NOMO-1 treated with DMSO at 0.1 percent for 48 hours (cell line): ENCODE measurements around the gene QSOX1.

Source experiments
- DNase-seq: peaks from one replicate; lab custom pipeline; 2025; ENCODE audit not compliant: unreplicated experiment; lab: John Stamatoyannopoulos, UW

The QSOX1 gene

DNA sequence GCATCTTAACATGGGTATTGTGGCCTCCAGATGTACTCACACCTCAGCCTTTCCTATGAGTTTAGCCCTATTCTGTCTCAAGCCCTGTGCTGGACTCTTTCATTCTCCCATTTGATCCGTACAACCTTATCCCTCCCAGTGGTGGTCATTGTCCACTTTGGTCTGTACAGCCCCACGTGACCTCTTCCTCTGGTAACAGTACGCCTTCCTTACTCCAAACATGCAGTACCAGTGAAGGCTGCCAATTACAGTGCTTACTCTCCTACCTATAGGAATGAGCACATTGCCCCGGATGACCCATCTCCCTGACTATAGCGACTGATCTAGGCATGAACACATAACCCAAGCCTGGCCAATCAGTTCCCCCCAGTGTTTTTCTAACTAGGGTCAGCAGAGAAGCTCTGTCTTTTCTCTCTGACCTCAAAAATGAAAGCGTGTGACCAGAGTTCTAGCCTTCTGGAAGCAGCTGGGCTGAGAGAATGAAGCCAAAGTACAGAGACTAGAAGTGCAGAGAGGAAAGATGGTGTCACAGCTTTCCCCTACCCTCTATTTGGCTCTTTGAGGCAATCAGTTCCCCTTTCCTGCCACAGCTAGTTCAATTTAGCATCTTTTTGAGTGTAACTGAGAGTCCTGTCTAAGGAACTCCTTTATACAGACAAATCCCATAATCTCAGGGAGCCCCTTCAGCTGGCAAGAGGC is 9.9 kb upstream of the QSOX1 start:
- peak; percentile 25 for DNase-seq

DNA sequence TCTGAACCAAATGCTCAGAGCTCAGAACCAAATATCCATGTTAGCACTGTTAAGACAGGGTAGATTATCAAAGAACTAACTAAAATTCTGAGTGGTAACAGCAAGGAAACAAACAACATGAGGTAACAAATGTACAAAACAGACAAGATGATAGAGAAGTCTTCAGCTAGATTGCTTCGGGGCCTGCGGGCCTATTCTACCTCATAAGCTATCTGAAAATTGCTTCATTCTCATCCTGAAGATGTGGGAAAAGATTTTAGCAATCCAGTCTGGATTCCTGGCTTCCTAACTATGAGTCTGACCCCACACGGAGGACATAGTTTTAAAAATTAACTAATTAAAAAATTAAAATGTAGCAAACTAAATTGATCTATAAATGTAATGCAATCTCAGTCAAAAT is 9.2 kb upstream of the QSOX1 start:
- no peak for DNase-seq

DNA sequence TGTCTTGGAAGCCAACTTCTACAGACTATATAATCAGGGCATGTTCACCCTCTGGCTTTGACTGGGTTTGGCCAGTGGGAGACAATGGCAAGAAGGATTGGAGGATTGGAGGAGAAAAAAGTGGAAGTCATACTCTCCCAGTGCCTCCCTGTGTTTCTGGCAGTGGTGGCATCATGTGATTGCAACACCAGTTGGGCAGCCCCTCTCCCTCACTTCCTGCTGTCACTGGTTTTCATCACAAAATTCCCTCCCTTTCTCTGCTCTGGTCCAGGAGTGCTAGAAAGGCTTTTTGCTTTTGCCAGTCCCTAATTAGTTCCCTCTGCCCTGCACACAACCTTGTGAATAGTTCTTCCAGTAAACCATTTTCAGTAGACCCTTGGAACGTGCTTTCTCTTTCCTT is 3.7 kb upstream of the QSOX1 start:
- DNase-seq = peak; percentile 39

DNA sequence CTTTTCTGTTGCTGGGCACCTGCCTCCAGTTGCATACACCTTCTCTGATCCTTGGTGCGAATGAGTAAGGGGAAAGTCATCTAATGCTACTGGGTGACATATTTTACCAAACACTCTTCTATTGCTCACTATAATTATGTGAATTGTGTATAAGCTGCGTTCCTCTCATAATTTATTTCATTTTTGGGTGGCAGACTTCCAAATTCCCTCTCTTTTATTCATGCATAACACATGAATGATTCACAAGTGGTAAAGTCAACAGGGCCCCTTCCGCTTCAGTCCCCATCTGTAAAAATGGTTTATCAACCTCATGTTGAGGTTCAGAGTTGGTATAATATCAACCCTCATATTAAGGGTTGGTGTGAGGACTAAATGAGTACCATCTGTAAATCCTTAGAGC is 3.2 kb upstream of the QSOX1 start:
- no peak for DNase-seq

DNA sequence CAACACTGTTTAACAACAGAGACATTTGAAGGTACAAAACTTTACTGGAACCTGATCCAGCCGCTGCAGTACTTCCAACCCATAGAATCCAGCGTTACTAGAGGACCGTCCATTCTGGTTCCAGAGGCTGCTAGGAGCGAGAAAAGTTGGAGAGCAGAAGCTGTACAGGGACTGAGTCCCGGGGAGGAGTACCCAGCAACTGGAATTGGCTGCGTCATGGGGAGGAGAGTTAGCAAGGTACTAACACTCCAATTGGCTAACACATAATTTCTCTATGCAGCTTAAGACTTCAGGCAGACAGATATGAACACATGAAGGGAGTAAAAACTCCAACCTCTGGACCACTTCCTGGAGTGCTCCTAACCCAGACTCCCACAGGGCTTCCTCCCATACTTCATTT is 2.1 kb upstream of the QSOX1 start:
- DNase-seq = no peak

DNA sequence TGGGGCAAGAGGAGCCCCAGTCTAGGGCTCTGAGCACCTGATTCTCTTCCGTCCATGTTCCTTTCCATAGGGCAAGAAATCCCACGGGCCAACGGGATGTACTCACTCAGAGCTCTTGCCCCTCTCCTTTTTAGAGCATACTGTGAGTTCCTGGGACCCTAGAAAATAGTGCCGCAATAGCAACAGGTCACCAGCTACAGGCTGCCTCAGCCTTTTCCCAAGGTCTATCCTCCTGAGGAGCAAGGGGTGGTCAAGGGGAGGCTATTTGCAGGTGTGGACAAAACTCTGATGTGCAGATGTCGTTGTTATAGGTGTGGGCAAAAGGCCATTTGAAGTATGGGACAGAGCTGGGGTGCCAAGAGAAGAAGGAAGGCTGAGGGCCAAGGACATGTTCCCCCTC is 1.6 kb upstream of the QSOX1 start:
- DNase-seq = no peak

DNA sequence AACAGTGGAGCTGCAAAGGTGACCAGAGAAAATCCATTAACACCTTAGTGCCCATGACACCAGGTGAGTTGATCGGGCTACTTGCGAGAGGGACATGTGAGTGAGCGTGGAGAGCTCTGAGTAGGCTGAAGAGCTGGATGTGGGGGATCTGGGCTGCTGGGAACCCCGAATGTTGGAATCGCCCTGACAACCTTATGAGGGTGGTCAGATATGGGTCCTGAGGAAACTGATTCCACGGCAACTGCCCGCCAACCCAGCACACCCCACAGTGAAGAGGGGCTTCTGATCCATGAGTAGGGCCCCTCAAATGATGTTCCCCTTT is 705 bp upstream of the QSOX1 start:
- no peak for DNase-seq

DNA sequence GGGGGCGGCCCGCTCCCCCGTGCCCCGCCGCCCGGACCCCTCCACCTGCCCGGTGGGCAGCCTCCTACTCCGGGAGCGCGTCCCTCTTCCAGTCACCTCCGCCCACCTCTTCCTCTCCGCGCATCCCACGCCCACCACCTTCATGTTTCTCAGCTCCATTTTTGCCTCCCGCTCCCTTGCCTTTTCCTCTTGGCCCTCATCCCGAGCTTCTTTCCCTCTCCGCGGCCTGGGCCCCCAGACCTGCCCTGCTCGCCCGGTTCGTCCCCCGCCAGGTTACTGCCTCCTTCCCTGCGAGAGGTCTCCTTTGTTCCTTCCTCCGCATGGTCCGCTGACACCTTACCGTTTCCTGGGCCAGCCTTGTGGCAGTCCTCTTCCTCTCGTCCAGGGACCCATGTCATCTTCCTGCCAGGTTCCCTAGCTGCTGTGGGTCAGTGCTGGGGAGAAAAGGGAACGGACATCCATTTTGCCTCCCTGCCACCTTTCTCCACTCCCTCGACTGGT is 563 bp downstream of the QSOX1 start:
- DNase-seq = no peak

DNA sequence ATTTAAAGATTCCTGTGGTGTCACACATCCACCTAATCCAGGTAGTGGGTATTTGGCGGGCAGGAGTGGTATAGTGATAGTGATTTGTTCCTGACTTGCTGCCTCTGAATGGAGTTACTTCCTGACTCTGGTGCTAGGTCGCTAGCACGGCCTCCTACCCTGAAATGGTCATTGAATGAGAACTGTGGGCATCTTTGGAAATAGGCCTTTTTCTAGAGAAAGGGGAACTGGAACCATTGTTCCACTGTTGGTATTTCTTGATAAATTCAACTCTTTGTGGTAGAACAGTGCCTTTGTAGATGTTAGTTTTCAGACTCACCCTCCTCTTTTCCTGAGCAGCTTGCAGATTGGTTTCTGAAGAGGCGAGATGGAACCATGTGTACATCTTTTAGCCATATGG is 1.5 kb downstream of the QSOX1 start:
- DNase-seq = peak; percentile 88

DNA sequence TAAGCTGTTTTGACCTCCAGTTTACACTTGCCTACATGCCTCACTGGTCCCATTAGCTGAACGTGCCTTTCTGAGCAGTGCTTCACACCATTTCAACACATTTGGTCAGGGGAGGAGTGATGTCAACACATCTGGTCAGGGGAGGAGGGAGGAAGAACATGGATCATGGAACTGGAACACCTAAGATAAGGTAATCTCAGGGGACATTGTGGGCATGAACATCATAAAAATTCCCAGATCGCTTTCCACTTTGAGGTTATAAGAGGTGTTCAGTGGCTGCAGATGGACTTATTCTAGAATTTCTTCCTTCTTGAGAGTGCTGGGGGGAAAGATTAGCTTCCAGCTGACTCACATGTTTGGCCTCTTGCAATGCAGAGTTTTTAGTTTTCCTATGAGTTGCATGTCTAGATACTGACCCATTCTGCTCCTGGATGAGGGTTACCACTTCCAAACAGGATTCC is 2.0 kb downstream of the QSOX1 start:
- no peak for DNase-seq

DNA sequence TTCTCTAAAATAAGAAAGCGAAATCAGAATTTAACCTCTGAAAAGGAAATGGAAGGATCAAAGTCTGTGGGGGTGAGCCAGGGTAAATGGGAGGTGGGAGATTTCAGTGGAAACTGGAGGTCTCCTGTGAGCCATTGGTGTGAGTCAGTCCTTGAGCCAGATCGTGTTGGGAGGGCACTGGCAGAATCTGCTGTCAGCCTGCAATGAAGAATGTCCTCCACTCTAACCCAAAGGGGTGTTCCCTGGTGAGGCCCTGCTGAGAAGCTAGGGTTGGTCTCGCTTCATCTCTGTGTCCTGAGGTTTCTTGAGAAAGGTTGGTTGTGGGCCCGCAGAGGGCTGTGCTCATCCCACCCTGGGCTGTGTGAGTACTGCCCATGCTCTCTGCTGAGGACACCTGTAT is 2.4 kb downstream of the QSOX1 start:
- peak; percentile 5 for DNase-seq

DNA sequence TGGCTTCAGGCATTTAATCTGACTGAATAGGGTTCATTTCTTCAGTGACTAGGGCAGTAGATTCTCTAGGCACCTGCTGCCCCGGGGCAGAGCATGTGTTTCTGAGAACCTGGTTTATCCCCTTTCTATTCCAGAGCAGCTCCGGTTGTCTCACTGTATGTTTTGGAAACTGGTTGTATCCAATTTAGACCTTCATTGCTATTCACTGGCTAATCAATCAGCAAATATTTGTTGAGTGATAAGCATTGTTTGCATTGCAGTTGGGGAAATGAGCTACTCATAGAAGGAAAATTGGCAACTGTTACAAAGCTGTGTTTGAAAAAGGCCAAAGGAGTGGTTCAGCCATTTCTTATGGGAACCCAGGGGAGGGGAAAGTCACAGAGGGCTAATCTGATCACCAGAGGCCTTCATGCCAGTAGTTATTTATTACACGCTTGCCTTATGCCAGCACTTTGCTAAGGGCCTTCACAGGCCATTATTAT is 2.9 kb downstream of the QSOX1 start:
- DNase-seq = no peak

DNA sequence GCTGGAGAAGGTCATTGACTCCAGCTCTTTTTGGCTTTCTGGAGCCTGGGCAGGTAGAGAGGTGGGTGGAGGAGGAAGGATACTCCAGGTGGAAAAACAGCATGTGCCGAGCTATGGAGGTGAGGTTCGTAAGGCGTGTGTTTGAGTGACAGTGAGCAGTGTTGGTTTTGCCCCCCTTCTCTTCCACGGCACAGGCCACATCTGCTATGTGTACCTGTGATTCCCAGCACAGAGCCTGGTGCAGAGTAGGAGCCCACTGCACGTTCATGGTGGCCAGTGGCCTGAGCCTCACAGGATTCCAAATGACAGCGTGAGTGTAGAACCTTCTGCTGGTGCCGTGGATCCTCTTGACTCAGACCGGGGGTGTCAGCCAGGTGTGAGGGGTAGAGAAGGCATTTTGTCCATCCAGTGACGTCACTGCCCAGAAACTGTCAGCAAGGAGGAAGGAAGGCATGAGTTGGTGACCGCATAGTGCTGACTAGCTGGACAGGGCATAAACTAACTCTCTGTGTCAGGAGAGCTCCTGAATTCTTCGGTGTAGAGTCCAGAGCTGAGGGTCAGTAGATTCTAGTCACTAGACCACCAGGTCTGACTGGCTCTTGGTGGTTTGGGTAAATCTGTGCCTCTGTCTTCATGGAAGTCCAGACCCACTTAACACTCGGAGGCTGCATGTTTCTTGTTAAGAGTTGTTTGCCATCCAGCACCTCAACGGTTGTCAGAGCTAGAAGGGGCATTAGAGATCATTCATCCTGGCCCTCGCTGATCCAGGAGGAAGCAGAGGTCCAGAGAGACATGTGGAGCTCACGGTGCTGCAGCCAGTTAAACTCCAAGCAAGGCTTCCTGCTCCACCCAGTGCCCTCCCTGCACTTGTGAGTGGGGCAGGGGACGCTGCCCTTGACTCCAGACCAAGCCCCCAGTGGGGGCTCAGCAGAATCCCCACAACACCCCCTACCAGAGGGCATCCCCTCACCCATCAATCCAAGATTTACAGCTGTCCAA is 3.8 kb downstream of the QSOX1 start:
- DNase-seq = peak; percentile 19

DNA sequence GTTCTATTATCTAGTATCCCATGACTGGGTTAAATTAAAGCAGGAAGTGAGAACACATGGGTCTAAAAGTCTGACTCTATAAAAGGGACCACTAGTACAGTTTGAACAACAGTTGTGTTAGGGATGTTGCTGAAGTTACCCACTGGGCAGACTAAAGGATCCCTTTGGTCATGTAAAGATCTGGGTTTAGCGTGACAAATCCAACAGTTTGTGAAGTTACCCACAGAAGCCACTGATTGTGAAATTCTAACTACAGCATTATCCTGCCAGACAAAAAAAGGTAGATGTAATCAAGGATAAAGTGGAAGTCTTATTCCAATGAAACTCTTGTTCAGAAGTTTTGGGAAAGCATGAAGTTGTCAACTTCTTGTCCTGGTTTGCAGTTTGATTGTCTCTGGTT is 5.7 kb downstream of the QSOX1 start:
- DNase-seq = peak; percentile 88

DNA sequence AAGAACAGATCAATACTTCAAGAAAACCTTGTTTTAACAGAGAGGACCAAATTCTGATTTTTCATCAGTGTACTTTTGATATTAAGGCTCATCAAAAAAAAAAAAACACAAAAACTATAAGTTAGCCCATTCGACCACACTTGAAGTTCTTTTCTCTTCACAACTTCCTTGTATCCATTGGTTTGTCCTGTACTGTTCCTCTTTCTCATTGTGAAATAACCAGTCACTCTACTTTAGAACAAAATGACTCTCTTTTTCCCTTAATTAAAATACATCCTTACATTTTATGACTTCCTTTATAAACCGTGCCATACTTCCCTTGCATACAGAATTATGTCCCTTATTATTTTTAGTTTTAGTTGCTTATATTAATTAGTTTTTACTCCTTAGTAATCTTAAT is 8.4 kb downstream of the QSOX1 start:
- DNase-seq = peak; percentile 95

DNA sequence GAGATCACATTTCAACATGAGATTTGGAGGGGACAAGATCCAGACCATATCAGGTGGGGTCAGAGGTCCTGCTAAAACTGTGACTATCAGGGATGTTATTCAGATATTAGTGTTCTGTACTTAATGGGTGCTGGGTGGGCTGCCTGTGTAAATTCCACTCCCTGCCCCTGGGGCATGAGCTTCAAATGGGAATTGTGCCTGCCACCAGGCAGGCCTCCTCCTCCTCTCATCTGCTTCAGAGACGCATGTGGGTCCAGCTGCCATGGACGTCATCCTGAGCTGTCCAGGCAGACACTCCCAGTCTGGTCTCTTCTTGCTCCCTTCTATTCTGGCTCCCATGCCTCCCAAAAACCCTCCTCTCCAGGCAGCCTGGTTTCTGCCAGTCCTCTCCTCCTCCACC is 10.4 kb downstream of the QSOX1 start:
- no peak for DNase-seq

DNA sequence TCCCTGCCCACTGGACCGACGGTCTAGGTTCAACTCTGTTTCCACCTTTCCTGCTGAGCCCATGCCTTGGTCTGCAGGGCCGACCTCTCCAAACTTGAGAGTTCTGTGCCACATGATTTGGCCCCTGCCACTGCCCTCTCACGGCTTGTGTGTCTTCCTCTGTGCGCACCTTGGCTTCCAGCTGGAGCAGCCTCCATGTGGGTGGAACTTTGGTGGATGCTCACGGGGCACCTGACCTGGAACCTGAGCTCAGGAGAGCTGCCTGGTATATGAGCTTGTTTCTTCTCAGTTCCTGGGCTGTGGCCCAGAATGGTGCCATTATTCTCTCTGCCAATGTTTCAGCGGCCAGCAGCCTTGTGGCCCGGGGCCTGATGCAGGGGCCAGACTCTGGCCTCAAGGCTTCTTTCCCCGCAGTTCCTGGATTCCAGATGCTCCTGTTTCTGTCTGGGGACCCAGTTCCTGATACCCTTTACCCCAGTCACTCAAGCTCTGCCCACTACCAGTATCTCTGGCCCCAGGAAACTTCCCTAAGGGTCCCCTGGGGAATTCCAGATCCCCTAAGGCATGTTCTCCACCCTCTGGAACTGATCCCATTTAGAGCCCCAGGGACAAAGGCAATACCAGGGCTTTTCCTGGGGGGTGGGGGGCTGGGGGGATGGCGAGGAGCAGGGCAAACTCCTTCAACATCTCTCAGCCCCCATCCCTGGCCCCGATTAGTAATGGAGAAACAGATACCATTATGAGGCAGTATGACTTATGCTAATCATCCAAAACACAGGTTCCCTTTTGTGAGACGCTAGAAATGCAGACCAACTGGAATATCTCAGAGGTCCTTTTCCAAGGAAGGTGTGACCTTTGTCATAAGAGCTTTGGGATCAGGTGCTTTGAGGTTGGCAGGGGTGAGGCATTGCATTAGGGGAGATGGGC is 11.1 kb downstream of the QSOX1 start:
- no peak for DNase-seq

DNA sequence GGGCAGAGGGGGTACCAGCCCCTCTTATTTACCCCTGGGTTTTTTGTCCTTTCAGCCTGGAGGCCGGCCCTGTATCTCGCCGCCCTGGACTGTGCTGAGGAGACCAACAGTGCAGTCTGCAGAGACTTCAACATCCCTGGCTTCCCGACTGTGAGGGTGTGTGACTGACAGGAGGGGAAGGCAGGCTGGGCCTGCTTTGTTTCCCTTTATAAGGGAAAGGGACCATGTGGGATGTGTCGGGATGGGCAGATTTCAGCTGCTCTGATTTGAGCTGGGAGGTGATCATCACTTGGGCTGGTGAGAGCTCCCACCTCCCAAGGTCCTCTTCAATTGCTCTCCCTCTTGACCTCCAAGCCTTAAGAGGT is 11.7 kb downstream of the QSOX1 start:
- DNase-seq = no peak

DNA sequence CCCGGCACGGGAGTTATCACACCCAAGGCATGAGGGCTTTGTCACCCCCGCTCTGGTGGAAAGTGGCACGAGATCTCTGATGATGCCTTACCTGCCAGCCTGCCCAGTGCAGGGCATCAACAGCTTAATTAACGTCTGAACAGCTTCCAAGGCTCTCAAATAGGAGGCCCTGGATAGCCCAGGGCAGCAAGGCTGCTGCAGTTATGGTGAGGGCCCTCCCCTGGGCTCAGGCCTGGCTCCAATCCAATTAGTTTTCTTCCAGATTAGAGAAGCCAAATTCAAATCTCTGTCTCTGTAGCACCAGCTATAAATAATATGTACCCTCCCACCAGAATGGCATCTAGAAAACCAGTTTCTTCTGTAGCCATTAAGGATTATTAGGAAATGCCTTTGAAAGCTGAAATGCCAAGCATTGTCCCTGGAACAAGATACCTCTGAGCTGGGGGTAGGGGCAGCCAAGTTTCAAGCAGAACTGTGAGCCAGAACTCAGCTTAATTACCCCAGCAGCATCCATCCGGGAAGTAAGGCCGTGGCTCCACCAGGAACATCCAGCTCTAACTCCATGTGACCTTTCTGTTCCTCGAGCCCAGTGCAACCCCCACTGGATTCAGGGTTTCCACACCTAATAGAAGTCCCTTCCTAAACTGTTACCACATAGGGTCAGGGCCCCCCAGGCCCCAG is 12.5 kb downstream of the QSOX1 start:
- no peak for DNase-seq

DNA sequence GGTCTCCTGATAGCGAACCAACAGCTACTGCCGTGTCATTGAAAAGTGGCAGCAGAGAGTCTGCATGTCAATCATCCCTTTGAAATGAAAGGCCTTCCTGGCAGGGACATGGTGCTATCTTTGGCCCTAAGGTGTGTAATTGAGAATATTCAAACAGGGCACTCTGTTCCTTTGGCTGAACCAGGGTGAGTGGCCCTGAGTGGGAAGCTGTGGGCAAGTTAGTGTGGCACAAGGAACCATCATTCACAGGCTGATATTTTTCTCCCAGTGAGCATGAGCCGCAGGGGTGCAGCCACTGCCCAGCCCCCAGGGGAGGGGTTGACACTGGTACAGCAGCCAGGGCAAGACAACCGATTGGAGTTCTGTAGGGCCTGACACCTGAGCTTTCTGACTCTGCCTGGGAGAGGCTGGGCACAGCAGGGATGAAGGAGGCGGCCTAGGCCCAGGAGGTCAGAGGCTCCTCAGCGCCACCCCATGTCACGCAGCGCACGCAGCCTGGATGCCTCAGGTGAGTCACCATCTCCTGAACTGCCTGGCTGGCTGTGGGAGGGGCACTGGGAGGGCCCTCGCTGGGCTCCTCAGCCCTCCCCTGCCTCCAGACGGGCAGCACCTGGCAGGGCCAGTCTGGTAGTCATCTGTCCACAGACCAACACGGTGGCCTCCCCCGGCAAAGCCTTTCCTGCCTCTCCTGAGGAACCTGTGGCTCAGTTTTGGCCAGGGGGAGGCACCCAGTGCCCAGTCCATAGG is 13.2 kb downstream of the QSOX1 start:
- no peak for DNase-seq
